ENCODE data around the gene ATP1A1.

Gene ATP1A1

GRCh38 chr1:116373431-116374352 is 648 bp downstream of the ATP1A1 start:
- DNase-seq, result peak; percentile 57

GRCh38 chr1:116374353-116375147 is 1.5 kb downstream of the ATP1A1 start:
- no peak for DNase-seq

GRCh38 chr1:116375148-116375886 is 2.3 kb downstream of the ATP1A1 start:
- DNase-seq, result no peak

DNA sequence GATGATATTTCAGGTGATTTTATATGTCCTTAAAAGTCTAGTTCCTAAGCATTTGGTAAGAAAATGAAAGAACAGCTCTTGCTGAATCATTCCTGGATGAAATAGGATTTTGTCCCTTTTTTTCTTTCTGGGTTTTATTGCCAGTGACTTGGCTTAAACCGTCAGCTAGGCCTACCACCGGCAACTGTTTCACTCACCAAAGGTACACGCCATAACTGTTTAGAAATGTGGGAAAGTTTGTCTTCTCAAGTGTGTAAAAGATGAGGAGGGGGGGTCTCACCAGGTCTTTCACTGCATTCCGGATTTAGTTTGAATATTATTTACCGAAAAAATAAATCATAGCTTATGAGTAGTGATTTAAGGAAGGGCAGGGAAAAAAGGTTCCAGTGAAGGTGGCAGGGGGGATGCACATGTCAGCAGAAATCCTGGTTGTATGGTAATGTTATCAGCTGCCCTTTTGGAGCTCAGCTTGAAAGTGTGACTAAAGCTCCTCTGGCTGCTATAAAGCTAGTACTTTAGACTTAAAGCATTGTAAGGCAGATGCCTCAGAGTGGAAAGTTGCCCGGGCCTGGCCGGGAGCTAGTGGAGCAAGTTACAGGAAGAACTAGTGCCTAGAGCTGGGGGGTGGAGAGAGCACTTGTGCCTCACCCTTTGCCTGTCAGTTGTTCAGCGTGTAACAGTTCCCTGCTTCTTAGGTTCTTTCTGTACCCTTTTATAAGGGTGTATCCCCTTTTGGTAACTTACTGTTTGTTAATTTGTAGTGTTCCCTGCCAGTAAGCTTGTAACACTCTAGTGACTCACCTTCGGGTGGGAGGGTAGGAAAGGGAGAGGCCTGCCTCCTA is 3.1 kb downstream of the ATP1A1 start:
- DNase-seq, result peak; percentile 70

GRCh38 chr1:116376729-116377086 is 3.7 kb downstream of the ATP1A1 start:
- DNase-seq, result no peak

- peak; percentile 91 for DNase-seq
Observed at GRCh38 chr1:116377541-116378529, 4.8 kb downstream of the ATP1A1 start.

- DNase-seq, result no peak
Observed at GRCh38 chr1:116379057-116379630, 6.1 kb downstream of the ATP1A1 start.

DNA sequence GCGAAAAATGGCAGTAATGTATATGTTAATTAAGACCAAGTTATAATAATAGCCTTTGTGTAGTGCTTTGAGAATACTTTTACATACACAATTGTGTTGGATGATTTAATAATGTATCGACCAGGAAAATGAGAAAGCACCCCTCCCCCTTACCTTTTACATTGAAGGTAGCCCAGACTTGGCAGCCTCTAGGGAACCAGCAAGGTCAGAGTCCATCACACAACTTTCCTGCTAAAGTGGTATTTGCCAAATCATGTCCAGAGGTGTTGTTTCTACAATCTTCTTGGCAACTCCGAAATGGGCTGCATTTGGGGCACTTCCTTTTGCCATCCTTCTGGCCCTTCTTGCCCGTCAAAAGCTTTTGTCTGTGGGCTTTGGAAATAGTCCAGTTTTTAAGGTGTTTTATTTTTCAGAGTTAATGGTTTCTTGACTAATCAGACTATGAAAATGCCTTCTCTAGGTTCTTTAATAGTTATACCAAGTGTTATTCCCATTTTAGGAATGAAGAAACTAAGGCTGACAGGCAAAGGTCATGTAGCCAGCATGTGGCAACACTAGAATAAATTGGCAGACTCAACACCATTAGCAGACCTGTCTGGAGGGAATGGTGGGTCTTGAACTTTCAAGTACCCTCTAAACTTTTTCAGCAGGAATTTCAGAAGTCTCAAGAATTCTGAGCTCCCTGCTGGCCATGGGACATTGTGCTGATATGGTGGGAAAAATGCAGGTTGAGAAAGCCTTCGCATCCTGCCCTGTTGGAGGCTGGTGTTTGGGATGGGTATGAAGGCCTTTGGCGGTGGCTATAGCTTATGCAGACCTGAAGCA is 6.8 kb downstream of the ATP1A1 start:
- no peak for DNase-seq

GRCh38 chr1:116380499-116381242 is 7.6 kb downstream of the ATP1A1 start:
- DNase-seq, result no peak

GRCh38 chr1:116382321-116382720 is 9.3 kb downstream of the ATP1A1 start:
- peak; percentile 18 for DNase-seq

GRCh38 chr1:116382857-116383483 is 9.9 kb downstream of the ATP1A1 start:
- DNase-seq, result no peak

DNA sequence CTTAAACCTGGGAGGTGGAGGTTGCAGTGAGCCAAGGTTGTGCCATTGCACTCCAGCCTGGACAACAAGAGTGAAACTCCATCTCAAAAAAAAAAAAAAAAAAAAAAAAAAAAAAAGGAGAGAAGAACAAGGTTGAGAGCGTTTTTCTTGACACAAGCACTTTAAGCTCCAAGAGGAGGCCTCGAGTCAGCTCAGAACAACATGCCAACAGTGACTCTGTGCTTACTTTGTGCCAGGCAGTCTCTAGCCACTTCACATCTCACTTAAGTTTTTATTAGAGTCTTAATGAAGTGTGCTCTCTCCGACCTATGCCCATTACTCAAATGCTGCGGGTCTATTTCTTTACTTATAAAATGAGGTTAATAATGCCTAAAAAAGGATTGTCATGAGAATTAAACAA is 13.0 kb downstream of the ATP1A1 start:
- DNase-seq, result no peak

DNA sequence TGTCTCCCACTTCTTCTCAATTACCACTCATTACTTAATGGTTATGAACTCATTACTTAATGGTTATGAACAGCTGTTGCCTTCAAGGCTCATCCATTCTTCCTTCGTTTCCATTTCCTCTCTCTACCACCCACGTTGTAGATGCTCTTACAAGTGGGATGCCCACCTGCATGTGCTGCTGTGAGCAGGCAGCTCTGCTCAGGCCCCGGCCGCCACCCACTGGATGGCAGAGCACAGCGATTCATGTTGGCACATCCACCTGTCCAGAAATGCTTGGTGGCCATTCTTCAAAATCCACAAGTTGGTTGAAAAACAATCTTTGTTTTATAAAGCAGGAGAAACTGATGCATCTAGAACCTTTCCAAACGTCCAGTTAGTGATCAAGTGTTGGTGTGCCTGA is 14.5 kb downstream of the ATP1A1 start:
- DNase-seq, result no peak

GRCh38 chr1:116388122-116388521 is 15.1 kb downstream of the ATP1A1 start:
- DNase-seq, result no peak

DNA sequence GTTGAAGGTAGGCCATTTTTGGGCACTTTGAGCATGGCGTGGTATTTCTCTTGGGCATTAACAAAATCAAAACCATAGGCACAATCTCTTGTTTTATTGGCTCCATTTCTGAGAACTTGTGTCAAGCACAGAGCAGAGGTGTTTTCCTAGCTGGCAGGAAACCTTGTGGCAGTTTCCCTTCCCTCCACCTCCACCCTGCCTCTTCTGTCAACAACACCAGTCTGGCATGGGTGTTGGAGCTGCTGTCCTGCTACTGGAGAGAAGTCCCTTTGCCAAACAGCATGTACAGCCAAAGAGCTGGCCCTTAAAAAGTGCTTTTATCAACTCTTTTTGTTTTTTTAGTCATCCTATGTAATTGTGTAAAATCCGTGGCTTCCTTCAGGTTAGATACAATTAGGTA is 16.0 kb downstream of the ATP1A1 start:
- DNase-seq, result no peak

DNA sequence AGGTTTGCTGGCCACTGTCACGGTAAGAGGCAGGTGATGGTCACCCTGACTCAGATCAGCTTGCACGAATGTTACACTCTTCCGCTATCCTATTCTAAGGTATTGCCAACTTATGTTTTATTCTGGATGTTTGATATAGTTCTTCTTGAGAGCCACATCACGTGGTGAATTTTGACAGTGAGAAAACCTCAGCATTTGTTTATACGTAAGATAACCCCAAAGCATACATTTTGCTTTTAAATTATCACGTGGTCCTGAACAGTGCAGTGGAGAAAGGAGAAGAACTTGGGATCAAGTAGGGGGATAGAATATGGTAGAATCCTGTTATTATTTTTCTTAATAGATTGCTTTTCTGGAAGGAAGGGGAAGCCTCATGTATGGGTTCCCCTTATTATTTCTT is 16.6 kb downstream of the ATP1A1 start:
- DNase-seq, result no peak

- DNase-seq, result no peak
Observed at GRCh38 chr1:116390195-116390594, 17.2 kb downstream of the ATP1A1 start.

DNA sequence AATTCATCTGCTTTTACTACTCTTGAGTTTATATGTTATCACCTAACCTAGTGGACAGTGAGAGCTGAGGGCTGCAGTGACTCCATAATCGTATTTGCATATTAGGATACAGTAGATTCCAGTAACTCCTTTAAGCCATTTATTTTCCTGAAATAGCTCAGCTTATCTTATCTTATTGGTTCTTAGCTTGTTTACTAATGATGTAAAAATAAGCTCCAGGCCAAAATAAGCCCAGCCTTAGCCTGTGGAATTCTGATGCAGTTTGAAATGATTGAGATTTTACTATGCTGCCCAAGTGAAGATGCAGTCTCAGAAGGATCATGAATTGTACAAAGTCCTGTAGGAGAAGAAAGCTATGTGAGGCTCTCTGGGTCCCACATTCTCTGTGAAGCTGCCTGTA is 18.1 kb downstream of the ATP1A1 start:
- DNase-seq, result no peak

Measured in fibroblast of skin of right biceps (primary cell).